Urinary bladder (tissue), 4 donors: ENCODE measurements around the gene MYL10. TPM values are rescaled to one million over a fixed set of nuclear protein-coding genes. Genes with fewer than 3 reads are reported as not detected.
A peak's percentile ranks its signal among the peaks of the same experiment; 100 is the strongest.

Source experiments
- DNase-seq: peaks from one replicate; pipeline ENCODE4 v3.0.0-alpha.2; 2015; ENCODE audit errors: extremely low spot score
- H3K27ac ChIP-seq: one replicate; pipeline ENCODE4 v1.5.1; 2013; ENCODE audit warnings: low read depth, mild to moderate bottlenecking, moderate library complexity
- H3K36me3 ChIP-seq: one replicate; pipeline ENCODE4 v1.6.1; 2013; ENCODE audit warnings: mild to moderate bottlenecking, moderate library complexity; ENCODE audit not compliant: insufficient read depth
- H3K4me1 ChIP-seq: one replicate; pipeline ENCODE4 v1.6.1; 2013; ENCODE audit warnings: mild to moderate bottlenecking, moderate library complexity; ENCODE audit not compliant: insufficient read depth
- H3K4me3 ChIP-seq: one replicate; pipeline ENCODE4 v1.5.1; 2013; ENCODE audit warnings: low read depth, low read length
- WGBS: extraction: QIAGEN DNeasy Blood & Tissue Kit; methylation state at CpG from one replicate; pipeline ENCODE4 v1.1.7; 2013; 5-methylcytosine and 5-hydroxymethylcytosine counted together
- polyA plus RNA-seq: library from polyadenylated mRNA; stranded (reverse); fragments of 200-250 nt; gene quantifications from one replicate; pipeline ENCODE4 v1.2.3, GENCODE V29; 2013
- total RNA-seq: library from RNA; depleted of rRNA; stranded (reverse); fragments of >200 nt; gene quantifications from one replicate; pipeline ENCODE4 v1.2.3, GENCODE V29; 2014
- donor health status: healthy with polysubstance abuse.
- donor health status: healthy.

MYL10 gene
- total and polyA plus RNA-seq, 2 donors = 0.38 to 0.63 TPM

DNA sequence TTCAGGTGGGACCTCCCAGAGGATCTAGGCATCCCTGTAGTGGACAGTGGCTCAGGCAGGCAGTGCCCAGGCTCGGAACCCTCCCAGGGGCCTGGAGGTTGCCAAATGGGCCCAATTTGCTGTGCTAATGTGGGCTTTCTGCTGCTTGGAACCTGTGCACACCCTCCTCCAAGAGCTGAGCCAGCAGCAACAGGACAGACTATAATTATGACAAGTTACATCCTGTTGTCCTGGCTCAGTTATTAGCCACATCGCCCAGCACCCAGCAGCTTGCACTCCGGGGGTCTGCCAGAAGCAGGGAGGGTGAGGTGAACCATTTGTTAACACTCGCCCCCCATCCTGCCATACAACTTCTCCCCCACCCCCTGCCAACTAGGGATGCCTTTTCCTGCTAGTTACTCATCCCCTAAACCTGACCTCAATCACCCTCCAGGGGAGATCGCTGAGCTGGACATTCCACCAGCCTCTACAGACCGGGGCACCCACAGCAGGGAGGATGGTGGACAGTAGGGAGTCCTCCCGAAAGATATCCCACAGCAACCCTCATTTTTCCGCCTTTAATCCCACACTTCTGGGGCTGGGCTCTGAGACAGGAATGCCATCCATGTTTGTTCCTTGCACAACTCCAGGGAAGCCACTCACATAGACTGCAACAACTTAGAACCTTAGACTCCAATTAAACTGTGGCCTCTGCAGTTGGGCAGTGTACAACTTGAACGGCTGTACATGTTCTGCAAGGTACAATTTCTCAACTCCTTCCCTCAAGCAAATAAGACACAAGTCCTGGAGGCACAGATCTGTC lies 7.9 kb upstream of the MYL10 start:
- no peaks in the 10 kb centered on the region for H3K36me3 ChIP-seq
- DNase-seq = no peak
- H3K4me3 ChIP-seq = no peak overlapping the region
- WGBS = 60% methylated on average over 9 of the region's 9 CpGs
- no peaks in the 10 kb centered on the region for H3K4me1 ChIP-seq
- no peak overlapping the region for H3K27ac ChIP-seq

DNA sequence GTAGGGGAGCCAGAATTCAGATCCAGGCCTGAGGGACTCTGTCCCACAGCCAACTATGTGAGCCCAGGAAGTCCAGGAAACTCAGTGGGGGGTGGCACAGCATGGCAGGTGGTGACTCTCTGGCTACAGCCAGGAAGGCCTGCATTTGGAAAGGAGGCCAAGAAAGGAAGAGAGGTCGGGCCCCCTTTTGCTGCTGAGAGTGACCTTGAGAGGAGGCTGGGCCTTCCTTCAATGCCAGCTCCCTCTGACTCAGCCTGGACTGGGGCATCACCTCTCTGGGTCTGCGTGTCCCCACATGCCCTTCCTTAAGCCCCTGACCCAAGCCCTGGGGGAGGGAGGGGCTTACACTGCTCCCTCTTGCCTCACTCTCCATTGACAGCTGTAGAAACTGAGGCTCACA lies 6.4 kb upstream of the MYL10 start:
- Histone ChIP-seq H3K27ac (no peak overlapping the region), H3K4me3 (no peak overlapping the region), H3K36me3 (no peaks in the 10 kb centered on the region), H3K4me1 (no peaks in the 10 kb centered on the region)
- DNase-seq = no peak
- 86% methylated on average over 2 of the region's 2 CpGs for WGBS

DNA sequence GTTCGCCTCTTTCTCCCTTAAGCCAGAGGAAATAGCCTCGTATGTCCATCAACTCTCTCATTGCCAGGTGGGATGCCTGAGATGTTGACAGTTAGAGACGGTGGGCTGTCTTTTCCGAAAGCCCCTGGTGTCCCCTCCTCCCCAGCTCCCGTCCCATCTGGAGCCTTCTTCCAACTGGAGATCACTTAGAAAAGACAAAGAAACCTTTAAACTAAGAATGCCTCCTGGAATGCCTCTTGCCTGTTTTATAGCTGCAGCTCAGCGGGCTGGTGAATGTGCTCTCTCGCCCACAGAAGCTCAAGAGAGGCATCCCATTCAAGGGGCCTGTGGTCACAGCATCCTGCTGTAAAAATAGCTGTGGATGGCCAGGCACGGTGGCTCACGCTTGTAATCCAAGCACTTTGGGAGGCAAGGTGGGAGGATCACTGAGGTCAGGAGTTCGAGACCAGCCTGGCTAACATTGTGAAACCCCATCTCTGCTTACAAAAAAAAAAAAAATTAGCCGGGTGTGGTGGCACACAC lies 5.2 kb upstream of the MYL10 start:
- Histone ChIP-seq H3K36me3 (no peaks in the 10 kb centered on the region), H3K27ac (no peak overlapping the region), H3K4me1 (no peaks in the 10 kb centered on the region), H3K4me3 (no peak overlapping the region)
- no peak for DNase-seq
- 84% methylated on average over 11 of the region's 11 CpGs for WGBS

DNA sequence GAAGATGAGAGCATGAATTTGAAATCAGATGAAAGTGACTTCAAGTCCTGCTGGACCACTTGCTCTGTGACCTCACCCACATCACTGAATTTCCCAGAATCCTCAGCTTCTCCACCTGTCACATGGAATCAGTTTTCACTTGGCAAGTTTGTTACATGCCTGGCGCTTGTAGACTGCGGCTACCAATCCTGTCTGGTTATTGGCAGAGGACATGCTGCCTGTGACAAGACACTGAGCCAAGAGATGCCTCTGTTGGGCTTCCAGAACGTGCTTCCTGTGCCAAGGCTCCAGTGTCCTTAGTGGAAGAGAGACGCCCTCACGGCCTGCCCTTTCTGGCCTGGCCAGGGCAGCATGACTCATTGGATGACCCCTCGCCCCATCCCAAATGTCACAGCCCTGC lies 4.4 kb upstream of the MYL10 start:
- Histone ChIP-seq H3K4me3 (no peak overlapping the region), H3K4me1 (no peaks in the 10 kb centered on the region), H3K36me3 (no peaks in the 10 kb centered on the region), H3K27ac (no peak overlapping the region)
- 86% methylated on average over 6 of the region's 6 CpGs for WGBS
- no peak for DNase-seq

DNA sequence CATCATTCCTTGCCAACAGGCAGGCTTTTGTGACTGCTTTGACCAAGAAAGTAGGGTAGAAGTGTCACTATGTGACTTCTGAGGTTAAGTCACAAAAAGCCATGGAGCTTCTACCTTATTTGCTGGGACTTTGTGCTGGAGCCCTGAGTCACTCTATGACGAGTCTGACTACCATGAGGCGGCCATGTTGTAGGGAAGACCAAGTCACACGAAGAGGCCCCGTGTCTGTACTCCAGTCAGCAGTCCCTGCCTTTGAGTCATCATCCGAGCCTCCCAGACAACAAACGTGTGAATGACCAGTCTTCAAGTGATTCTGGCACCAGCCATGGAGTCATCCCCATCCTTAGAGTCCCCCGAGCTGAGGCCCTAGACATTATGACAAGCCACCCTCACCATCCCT lies 3.5 kb upstream of the MYL10 start:
- Histone ChIP-seq H3K4me1 (no peaks in the 10 kb centered on the region), H3K36me3 (no peaks in the 10 kb centered on the region), H3K27ac (no peak overlapping the region), H3K4me3 (no peak overlapping the region)
- 96% methylated on average over 7 of the region's 7 CpGs for WGBS
- no peak for DNase-seq

DNA sequence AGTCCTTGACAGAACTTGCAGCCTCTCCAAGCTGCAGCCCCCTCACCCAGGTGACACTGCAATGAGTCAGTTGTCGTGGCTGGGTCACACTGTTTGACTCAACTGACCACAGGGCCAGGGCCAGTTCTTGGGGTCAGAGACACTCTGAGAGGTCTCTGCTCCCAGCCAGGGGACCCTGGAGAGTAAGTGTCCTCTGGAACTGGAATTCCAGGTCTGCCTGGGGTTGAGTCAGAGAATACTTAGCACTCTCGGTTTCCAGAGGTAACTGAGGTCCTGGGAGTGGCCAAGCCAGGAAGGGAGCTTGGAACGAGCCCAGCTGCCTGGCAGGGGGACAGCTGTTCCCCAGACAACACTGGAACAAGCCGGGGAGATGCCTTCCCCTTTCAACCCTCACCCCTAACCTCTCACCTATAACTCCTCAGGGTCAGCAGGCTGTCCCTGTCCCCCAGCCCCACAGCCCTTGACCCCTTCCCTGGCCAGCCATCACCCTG lies 2.2 kb upstream of the MYL10 start:
- no peak for DNase-seq
- Histone ChIP-seq H3K36me3 (no peaks in the 10 kb centered on the region), H3K27ac (peak overlapping the region; percentile 23), H3K4me3 (no peak overlapping the region), H3K4me1 (no peaks in the 10 kb centered on the region)
- 33% methylated on average over 4 of the region's 4 CpGs for WGBS

DNA sequence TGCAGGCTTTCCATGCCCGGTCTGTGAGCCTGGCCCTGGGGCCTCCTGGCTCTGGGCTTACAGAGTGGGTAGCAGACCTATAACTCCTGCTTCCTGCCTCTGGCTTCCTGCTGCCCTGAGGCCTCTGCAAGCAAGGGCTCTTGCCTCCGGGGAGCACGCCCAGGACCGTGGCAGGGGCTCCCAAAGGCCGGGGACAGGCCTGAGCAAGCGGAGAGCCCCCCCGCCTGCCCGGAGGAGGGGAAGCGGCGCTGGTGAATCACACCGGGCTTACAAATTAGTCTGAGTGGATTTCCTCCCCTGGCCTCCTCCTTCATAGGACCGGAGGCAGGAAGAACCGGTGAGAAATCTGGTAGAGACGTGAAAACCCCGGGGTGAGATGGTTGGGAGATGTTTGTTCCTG lies 1.5 kb upstream of the MYL10 start:
- DNase-seq = no peak
- no peaks in the 10 kb centered on the region for H3K36me3 ChIP-seq
- no peak overlapping the region for H3K4me3 ChIP-seq
- 49% methylated on average over 15 of the region's 15 CpGs for WGBS
- H3K27ac ChIP-seq = peak overlapping the region; percentile 13
- no peaks in the 10 kb centered on the region for H3K4me1 ChIP-seq

DNA sequence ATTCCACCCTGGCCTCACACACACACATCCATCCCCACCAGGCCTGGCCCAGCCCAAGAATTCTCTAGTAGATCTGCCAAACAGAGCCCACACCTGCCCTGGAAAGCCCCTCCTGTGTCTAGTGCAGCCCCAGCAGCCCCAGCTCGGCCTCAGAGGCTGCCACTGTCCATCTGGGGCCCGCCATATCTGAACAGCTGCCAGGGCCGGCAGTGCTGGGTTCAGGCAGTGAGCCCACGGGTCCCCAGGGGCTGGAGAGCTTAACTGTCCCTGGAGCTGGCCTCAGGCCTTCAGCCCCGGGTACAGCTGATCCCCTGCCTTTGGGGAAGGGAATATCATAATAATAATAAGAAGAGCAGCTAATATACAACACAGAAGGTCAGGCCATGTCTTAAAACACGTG lies 574 bp downstream of the MYL10 start:
- no peaks in the 10 kb centered on the region for H3K4me1 ChIP-seq
- H3K4me3 ChIP-seq = no peak overlapping the region
- 38% methylated on average over 6 of the region's 6 CpGs for WGBS
- DNase-seq = no peak
- H3K36me3 ChIP-seq = no peaks in the 10 kb centered on the region
- peak overlapping the region; percentile 26 for H3K27ac ChIP-seq

DNA sequence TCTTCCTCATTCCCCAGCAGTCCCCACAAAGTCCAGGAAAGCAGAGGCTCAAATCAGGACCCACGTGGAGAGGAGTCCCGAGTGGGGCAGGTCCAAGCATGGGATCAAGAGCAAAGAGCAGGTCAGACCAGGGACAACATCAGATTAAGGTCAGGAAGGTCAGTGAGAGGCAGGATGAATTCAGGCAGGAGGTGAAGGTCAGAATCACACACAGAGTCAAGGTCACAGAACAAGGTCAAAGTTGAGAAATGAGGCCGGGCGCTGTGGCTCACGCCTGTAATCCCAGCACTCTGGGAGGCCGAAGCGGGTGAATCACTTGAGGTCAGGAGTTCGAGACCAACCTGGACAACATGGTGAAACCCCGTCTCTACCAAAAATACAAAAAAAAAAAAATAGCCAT lies 2.3 kb downstream of the MYL10 start:
- H3K4me1 ChIP-seq = no peaks in the 10 kb centered on the region
- H3K27ac ChIP-seq = no peak overlapping the region
- DNase-seq = no peak
- H3K4me3 ChIP-seq = no peak overlapping the region
- H3K36me3 ChIP-seq = no peaks in the 10 kb centered on the region
- WGBS = 87% methylated on average over 9 of the region's 9 CpGs

DNA sequence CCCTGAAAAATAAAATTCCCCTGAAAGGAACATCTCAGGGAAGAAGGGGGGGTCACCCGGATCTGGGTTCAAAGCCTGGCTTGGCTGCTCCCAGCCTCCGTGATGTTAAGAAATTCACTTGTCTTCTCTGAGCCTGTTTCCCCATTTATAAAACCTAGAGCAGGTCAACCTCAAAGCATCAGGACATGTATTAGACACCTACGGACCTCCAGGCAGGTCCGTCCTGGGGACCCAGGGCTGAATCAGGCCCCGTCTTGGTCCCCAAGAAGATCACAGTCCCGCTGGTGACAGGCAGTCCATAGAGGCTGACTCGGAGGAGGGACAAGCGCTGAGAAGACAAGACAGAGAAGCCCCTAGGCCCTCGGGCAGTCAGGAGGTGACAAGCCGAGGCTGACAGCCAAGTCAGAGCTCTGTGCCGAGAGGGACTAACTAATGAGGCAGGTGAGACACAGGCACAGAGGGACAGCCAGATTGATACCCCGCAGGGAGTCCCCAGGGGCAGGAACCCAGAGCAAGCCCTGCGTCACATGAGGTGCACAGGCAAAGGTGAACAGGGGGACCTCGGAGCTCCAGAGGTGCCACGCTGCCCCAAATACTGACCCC lies 2.9 kb downstream of the MYL10 start:
- 78% methylated on average over 15 of the region's 15 CpGs for WGBS
- DNase-seq = no peak

DNA sequence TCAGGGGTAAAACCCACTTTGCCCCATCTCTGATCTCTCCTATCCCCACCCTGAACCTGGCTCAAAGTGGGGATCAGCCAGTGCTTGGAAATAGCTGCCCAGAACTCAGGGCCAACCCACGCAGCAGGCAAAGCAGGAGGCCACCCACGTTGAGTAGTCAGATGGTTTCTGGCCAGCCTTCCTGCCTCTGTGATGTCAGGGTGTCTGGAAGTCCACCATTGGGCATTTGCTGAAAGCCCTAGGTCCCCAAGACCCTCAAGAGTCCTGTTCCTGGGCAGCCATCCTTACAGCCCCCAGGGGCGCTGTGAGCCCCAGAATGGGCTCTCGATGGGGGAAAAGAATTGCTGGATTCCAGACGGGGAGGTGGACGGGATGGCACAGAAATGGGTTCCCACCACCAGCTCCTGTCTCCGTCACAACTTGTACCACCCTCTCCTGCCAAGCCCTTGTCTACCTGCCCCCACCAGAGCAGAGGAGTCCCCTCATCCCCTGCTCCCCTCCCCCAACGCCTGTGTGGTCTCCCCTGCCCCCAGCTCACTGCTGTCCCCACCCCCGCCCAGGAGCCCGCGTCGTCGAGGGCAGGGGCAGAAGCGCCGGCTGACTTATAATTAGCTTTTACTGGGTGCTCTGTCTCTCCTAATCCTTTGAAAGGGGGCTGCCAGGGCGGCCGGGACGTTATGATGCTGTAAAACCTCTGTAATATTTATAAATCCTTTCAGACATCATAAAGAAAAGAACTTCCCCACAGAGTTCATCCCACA lies 3.9 kb downstream of the MYL10 start:
- WGBS = 9% methylated on average over 18 of the region's 18 CpGs
- Histone ChIP-seq H3K27ac (no peak overlapping the region), H3K36me3 (no peaks in the 10 kb centered on the region), H3K4me1 (no peaks in the 10 kb centered on the region), H3K4me3 (no peak overlapping the region)
- no peak for DNase-seq

More for the DNA sequence above, 2.9 kb downstream of the MYL10 start:
- no peaks in the 10 kb centered on the region for H3K4me1 ChIP-seq
- H3K36me3 ChIP-seq = no peaks in the 10 kb centered on the region
- H3K4me3 ChIP-seq = no peak overlapping the region
- no peak overlapping the region for H3K27ac ChIP-seq

DNA sequence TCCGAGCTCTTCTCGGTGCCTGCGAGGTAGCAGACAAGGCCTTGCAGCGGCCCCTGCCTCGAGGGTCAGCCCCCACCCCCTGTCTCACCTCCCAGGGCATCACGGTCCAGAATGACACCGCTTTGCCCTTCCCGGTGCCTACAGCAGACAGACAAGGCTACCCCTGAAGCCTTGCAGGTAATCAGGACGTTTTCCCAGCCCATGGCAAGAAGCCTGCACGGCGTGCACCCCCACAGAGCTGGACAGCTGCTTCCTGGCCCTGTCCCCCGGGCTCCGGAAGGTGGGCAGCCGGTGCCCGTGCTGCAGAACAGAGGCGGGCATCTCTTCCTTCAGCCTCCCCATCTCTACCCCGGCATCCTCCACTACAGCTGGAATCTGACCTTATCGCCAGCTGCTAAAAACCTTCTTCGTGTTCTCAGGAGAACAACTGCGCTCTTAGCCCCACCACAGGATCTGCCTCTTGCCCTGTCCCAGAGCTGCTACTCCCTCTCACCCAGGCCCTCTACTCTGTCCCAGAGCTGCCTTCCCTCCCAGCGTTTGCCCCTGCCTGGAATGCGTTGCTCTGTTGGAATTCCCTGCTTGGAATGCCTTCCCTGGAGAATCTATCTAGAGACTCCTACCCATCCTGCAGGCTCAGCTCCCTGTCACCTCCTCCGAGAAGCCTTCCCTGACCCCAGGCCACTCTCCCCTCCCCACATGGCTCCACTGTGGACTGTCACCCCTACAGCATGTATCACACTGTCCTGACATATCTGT lies 4.7 kb downstream of the MYL10 start:
- DNase-seq = no peak
- no peaks in the 10 kb centered on the region for H3K4me1 ChIP-seq
- WGBS = 75% methylated on average over 23 of the region's 23 CpGs
- no peaks in the 10 kb centered on the region for H3K36me3 ChIP-seq
- H3K27ac ChIP-seq = no peak overlapping the region
- no peak overlapping the region for H3K4me3 ChIP-seq

DNA sequence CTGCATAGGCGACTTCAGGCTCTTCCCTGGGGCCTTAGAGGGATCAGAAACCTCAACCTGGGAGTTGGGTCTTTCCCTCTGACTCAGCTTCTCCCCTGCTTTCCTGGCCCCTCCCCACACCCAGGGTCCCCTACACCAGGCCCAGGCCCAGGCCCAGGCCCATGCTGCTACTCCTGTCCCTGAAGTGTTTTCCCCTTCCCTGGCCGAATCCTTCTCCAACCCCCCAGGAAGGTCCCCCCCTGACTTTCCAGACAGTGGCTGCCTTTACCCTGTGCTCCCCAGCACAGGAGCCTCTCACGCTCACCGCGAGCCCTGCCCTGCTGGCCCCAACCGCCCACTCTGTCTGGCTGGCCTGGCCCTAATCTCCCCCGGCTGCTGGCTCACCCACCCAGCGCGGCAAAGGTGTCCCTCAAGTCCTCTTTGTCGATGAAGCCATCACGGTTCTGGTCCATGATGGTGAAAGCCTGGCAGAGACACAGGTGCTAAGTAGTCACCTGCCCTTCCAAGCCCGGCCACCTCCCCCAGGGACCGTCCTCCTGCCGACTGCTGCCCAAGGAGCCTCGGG lies 6.4 kb downstream of the MYL10 start:
- H3K4me1 ChIP-seq = no peaks in the 10 kb centered on the region
- H3K27ac ChIP-seq = no peak overlapping the region
- 90% methylated on average over 15 of the region's 15 CpGs for WGBS
- no peaks in the 10 kb centered on the region for H3K36me3 ChIP-seq
- H3K4me3 ChIP-seq = no peak overlapping the region
- no peak for DNase-seq
